K562 (cell line): Measurements from ENCODE around the gene MBNL2. TPM values are rescaled to one million over a fixed set of nuclear protein-coding genes. Genes with fewer than 3 reads are reported as not detected.

Source experiments
- ATAC-seq: fragments of 200-7000 bp; cut with Tn5 transposase; 3 replicates; pipeline ENCODE4 v1.9.1; 2020; ENCODE audit warnings: moderate library complexity
- BruUV-seq: library from RNA; stranded (reverse); fragments of 400-500 nt; replicated peaks from 2 replicates; lab custom pipeline; 2021; lab: Mats Ljungman, UMichigan
- CTCF ChIA-PET: fragments of 300-600 bp; formaldehyde crosslinking; extraction: SDS; loops from one replicate; lab custom pipeline; 2021; ENCODE audit warnings: low intra/inter-chr PET ratio; lab: Yijun Ruan, JAX
- POLR2A ChIA-PET: fragments of 300-600, 350-650 bp; sonication (Branson Sonifier 250); formaldehyde crosslinking; extraction: SDS; loops from one replicate; lab custom pipeline; 2021; ENCODE audit warnings: antibody characterized with exemption, inconsistent platforms; lab: Yijun Ruan, JAX
- DNase-seq, 4 experiments: peaks; one replicate each; pipeline versions ENCODE4 v3.0.0 to v3.0.0-alpha.2; 2011 to 2018; ENCODE audit warnings: low spot score in 3 of 4, mixed read lengths in 3 of 4; ENCODE audit errors: extremely low read depth in 1 of 4
- FAIRE-seq: peaks from 2 replicates; lab custom pipeline; 2011; peaks lifted over from hg19 to GRCh38; lab: Jason Lieb, UNC
- H2AFZ ChIP-seq: 2 replicates; pipeline ENCODE4 v1.6.0; 2011; ENCODE audit warnings: low read depth, low read length, control low read depth, inconsistent platforms
- H3K27ac ChIP-seq: fragments of 200-600 bp; 3 replicates; pipeline ENCODE4 v1.8.0; 2011; ENCODE audit warnings: low read depth, mild to moderate bottlenecking, control low read depth, inconsistent platforms, low read length, moderate library complexity, mixed read lengths; ENCODE audit errors: extremely low read depth
- H3K27me3 ChIP-seq, 2 experiments: fragments of 300-600 bp in 1 of 2; 2 replicates in 1 of 2; 3 replicates in 1 of 2; pipeline versions ENCODE4 v1.6.0 to v1.8.0; 2011; ENCODE audit warnings: inconsistent platforms in 2 of 2, low read length in 2 of 2, mild to moderate bottlenecking in 1 of 2, mixed read lengths in 1 of 2, moderate library complexity in 1 of 2; ENCODE audit not compliant: control insufficient read depth in 2 of 2, insufficient read depth in 2 of 2
- H3K36me3 ChIP-seq: fragments of 300-600 bp; 3 replicates; pipeline ENCODE4 v1.8.0; 2011; ENCODE audit warnings: mild to moderate bottlenecking, low read length, inconsistent platforms; ENCODE audit not compliant: control insufficient read depth, insufficient read depth
- H3K4me1 ChIP-seq, 2 experiments: fragments of 200-600 bp in 1 of 2; replicated peaks in 1 of 2; 2 replicates in 1 of 2; 3 replicates in 1 of 2; pipeline versions ENCODE4 v1.5.1 to v1.8.0; 2011; ENCODE audit warnings: inconsistent platforms in 2 of 2, low read length in 2 of 2, mild to moderate bottlenecking in 1 of 2, mixed read lengths in 1 of 2, moderate library complexity in 1 of 2; ENCODE audit not compliant: control insufficient read depth in 2 of 2, insufficient read depth in 2 of 2
- H3K4me2 ChIP-seq: 2 replicates; pipeline ENCODE4 v1.6.1; 2011; ENCODE audit warnings: low read length, control low read depth, inconsistent platforms, mixed read lengths; ENCODE audit not compliant: insufficient read depth
- H3K4me3 ChIP-seq: fragments of 200-600 bp; sonication (generic), shearing (Covaris generic); 2 replicates; pipeline ENCODE4 v1.5.1; 2016; ENCODE audit warnings: control low read depth, inconsistent platforms
- H3K79me2 ChIP-seq: fragments of 200-600 bp; 3 replicates; pipeline ENCODE4 v1.8.0; 2011; ENCODE audit warnings: low read length, inconsistent platforms; ENCODE audit not compliant: control insufficient read depth, insufficient read depth
- H3K9ac ChIP-seq, 2 experiments: 2 replicates each; pipeline versions ENCODE4 v1.6.0 to v1.6.1; 2011; ENCODE audit warnings: low read depth in 2 of 2, low read length in 2 of 2, control low read depth in 1 of 2, inconsistent platforms in 1 of 2, mild to moderate bottlenecking in 1 of 2, mixed read lengths in 1 of 2; ENCODE audit not compliant: insufficient read depth in 1 of 2
- H3K9me1 ChIP-seq: one replicate; pipeline ENCODE4 v1.6.0; 2011; ENCODE audit warnings: inconsistent platforms, mild to moderate bottlenecking, low read length, moderate library complexity; ENCODE audit not compliant: control insufficient read depth, insufficient read depth
- H3K9me3 ChIP-seq: replicated peaks from 2 replicates; pipeline ENCODE4 v1.5.1; 2011; ENCODE audit warnings: low read depth, low read length, inconsistent platforms; ENCODE audit not compliant: control insufficient read depth, insufficient read depth
- H4K20me1 ChIP-seq: replicated peaks from 2 replicates; pipeline ENCODE4 v1.6.1; 2011; ENCODE audit warnings: low read length, inconsistent platforms, mixed read lengths; ENCODE audit not compliant: control insufficient read depth, insufficient read depth
- CBX2 ChIP-seq: fragments of 200-600 bp; sonication (generic); IDR thresholded peaks from one replicate; pipeline ENCODE4 v1.6.1; 2012; ENCODE audit warnings: mild to moderate bottlenecking, low read length, inconsistent platforms; ENCODE audit not compliant: insufficient read depth, poor library complexity, severe bottlenecking
- NFRKB ChIP-seq: fragments of 450-650 bp; IDR thresholded peaks from 2 replicates; pipeline ENCODE4 v1.6.1; 2016; ENCODE audit warnings: low read depth
- NR2F6 ChIP-seq: fragments of 450-650 bp; formaldehyde crosslinking; IDR thresholded peaks from 2 replicates; pipeline ENCODE4 v1.4.0; 2020; ENCODE audit warnings: mild to moderate bottlenecking
- RAD51 ChIP-seq: fragments of 450-650 bp; IDR thresholded peaks from 2 replicates; pipeline ENCODE4 v1.7.1; 2016; ENCODE audit warnings: low read depth, mild to moderate bottlenecking, borderline replicate concordance
- WHSC1 ChIP-seq: IDR thresholded peaks from one replicate; pipeline ENCODE4 v1.6.1; 2012; ENCODE audit warnings: low read length, control low read depth, inconsistent platforms
- ZNF589 ChIP-seq: fragments of 200-800 bp; sonication (Bioruptor generic); IDR thresholded peaks from 2 replicates; pipeline ENCODE4 v1.6.1; 2016; ENCODE audit warnings: low read depth, missing genetic modification characterization, missing compliant biosample characterization
- WGBS: fragments of 100-300 bp; shearing (Covaris generic); methylation state at CpG from one replicate; pipeline ENCODE4 v1.1.6; 2016; ENCODE audit warnings: low coverage, mixed read lengths; ENCODE audit not compliant: insufficient coverage; ENCODE audit errors: missing lambda C conversion rate; 5-methylcytosine and 5-hydroxymethylcytosine counted together
- in situ Hi-C: fragments of 300-500 bp; cut with MboI; formaldehyde crosslinking; loops from 4 replicates; pipeline ENCODE4 v1.15.0; 2018; ENCODE audit warnings: inconsistent platforms, mixed read lengths
- intact Hi-C: fragments of 100-400 bp; cut with micrococcal nuclease; formaldehyde crosslinking; loops from 2 replicates; pipeline ENCODE4 v1.14.2; 2022
- polyA plus RNA-seq, 8 experiments: library from polyadenylated mRNA; depleted of rRNA in 4 of 8; stranded (reverse) in 5 of 8; unstranded in 3 of 8; fragments of >200 nt; fragmentation: Nextera tagmentation in 2 of 8; fragmentation: Illumina TruSeq in 1 of 8; extraction: Ambion mirVana in 2 of 8; extraction: Trizol in 1 of 8; gene quantifications; 2 replicates each; pipeline versions ENCODE4 v1.2.1 to v1.2.3, GENCODE V29; 2011 to 2014; ENCODE audit warnings: inconsistent platforms in 1 of 8, missing spikeins in 1 of 8
- total RNA-seq, 7 experiments: library from RNA; depleted of rRNA in 6 of 7; stranded (reverse); fragments of >200 nt in 6 of 7; fragmentation: Illumina TruSeq in 2 of 7; extraction: Trizol in 2 of 7; gene quantifications; 2 replicates each; pipeline versions ENCODE4 v1.2.1 to v1.2.3, GENCODE V29; 2011 to 2021; ENCODE audit warnings: low replicate concordance in 1 of 7
- TF ChIP-seq, protein P1 (sequence below), 3 experiments: IDR thresholded peaks in 2 of 3; conservative IDR thresholded peaks in 1 of 3; 2 replicates each; pipeline ENCODE4 v1.5.1; 2011 to 2012; ENCODE audit warnings: low read length in 3 of 3, mild to moderate bottlenecking in 3 of 3, control low read depth in 2 of 3, improper control_type of control experiment in 1 of 3, inconsistent platforms in 1 of 3, low read depth in 1 of 3, mixed read lengths in 1 of 3, moderate library complexity in 1 of 3; ENCODE audit not compliant: insufficient read depth in 2 of 3
- TF ChIP-seq, protein P2 (sequence below): sonication (generic); formaldehyde crosslinking; IDR thresholded peaks from 2 replicates; pipeline ENCODE4 v1.8.1; 2023; ENCODE audit warnings: mild to moderate bottlenecking, missing genetic modification reagents
- TF ChIP-seq, protein P3 (sequence below): fragments of 250-450 bp; sonication (Bioruptor Pico); IDR thresholded peaks from 2 replicates; pipeline ENCODE4 v1.5.0; 2020; ENCODE audit warnings: mild to moderate bottlenecking

Gene MBNL2
- total and polyA plus RNA-seq, 9 of the 15 experiments (the other 6 are each of a cell fraction or from before 2014, with no cell fraction given): 7.0 to 24.8 (median 13.8) TPM

DNA sequence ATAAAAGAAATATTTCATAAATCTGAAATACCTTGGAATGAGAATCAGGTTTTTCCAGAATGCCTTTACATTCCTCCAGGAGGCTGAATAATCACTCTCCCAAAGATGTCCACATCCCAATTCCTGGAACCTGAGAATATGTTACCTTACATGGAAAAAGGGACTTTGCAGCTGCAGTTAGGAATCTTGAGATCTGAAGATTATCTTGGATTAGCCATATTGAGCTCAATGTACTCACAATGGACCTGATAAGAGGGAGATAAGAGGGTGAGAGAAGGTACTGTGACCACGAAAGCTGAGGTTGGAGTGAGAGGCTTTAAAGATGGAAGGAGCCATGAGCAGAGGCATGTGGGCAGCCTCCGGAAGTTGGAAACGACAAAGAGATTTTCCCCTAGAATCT lies 36.8 kb upstream of the MBNL2 start:
- POLR2A ChIA-PET: interaction anchor here (1.0 kb wide), 1 partner anchor 72 kb away, joined by 3 read pairs; no protein-coding TSS in a partner anchor
- WGBS: 16% methylated on average over 3 of the region's 3 CpGs
- Histone ChIP-seq H2AFZ (no peak overlapping the region; the same call in 1 of the 2 replicates), H3K79me2 (no peaks in the 10 kb centered on the region), H3K9me1 (no peaks in the 10 kb centered on the region), H3K9me3 (no peaks in the 10 kb centered on the region), H4K20me1 (no peaks in the 10 kb centered on the region), H3K4me2 (no peak overlapping the region), H3K4me3 (no peak overlapping the region), H3K36me3 (no peaks in the 10 kb centered on the region), H3K27ac (no peak overlapping the region), H3K9ac (no peak overlapping the region), H3K27me3 (no peaks in the 10 kb centered on the region; a peak in 1 of 5 replicates), H3K4me1 (no peaks in the 10 kb centered on the region; a peak in 2 of 5 replicates)
- DNase-seq (no peak), FAIRE-seq (no peak), ATAC-seq (no peak)
- CTCF ChIA-PET: no interaction called here
- intact Hi-C loops (no loop called here), in situ Hi-C loops (no loop called here)
- TF ChIP-seq, protein P1, sequence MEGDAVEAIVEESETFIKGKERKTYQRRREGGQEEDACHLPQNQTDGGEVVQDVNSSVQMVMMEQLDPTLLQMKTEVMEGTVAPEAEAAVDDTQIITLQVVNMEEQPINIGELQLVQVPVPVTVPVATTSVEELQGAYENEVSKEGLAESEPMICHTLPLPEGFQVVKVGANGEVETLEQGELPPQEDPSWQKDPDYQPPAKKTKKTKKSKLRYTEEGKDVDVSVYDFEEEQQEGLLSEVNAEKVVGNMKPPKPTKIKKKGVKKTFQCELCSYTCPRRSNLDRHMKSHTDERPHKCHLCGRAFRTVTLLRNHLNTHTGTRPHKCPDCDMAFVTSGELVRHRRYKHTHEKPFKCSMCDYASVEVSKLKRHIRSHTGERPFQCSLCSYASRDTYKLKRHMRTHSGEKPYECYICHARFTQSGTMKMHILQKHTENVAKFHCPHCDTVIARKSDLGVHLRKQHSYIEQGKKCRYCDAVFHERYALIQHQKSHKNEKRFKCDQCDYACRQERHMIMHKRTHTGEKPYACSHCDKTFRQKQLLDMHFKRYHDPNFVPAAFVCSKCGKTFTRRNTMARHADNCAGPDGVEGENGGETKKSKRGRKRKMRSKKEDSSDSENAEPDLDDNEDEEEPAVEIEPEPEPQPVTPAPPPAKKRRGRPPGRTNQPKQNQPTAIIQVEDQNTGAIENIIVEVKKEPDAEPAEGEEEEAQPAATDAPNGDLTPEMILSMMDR (IDR thresholded peaks at IDR 0.05 in 2 of 3, conservative IDR thresholded peaks at IDR 0.05 in 1 of 3; ENCODE audit: insufficient read depth in 2 of 3, low read depth in 1 of 3, low read length in 3 of 3): no peak
- TF ChIP-seq NR2F6 (CRISPR knock-in tag): no peak
- TF ChIP-seq NFRKB: no peak
- no peak for TF ChIP-seq RAD51
- TF ChIP-seq WHSC1: no peak
- TF ChIP-seq, protein P2, sequence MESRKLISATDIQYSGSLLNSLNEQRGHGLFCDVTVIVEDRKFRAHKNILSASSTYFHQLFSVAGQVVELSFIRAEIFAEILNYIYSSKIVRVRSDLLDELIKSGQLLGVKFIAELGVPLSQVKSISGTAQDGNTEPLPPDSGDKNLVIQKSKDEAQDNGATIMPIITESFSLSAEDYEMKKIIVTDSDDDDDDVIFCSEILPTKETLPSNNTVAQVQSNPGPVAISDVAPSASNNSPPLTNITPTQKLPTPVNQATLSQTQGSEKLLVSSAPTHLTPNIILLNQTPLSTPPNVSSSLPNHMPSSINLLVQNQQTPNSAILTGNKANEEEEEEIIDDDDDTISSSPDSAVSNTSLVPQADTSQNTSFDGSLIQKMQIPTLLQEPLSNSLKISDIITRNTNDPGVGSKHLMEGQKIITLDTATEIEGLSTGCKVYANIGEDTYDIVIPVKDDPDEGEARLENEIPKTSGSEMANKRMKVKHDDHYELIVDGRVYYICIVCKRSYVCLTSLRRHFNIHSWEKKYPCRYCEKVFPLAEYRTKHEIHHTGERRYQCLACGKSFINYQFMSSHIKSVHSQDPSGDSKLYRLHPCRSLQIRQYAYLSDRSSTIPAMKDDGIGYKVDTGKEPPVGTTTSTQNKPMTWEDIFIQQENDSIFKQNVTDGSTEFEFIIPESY (CRISPR knock-in tag): no peak
- no peak for TF ChIP-seq CBX2
- TF ChIP-seq, protein P3, sequence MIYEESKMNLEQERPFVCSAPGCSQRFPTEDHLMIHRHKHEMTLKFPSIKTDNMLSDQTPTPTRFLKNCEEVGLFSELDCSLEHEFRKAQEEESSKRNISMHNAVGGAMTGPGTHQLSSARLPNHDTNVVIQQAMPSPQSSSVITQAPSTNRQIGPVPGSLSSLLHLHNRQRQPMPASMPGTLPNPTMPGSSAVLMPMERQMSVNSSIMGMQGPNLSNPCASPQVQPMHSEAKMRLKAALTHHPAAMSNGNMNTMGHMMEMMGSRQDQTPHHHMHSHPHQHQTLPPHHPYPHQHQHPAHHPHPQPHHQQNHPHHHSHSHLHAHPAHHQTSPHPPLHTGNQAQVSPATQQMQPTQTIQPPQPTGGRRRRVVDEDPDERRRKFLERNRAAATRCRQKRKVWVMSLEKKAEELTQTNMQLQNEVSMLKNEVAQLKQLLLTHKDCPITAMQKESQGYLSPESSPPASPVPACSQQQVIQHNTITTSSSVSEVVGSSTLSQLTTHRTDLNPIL (CRISPR knock-in tag): no peak
- TF ChIP-seq ZNF589: no peak
- BruUV-seq: no TSS peak
